ENCODE results near the gene CLIC4. TPM values are rescaled to one million over a fixed set of nuclear protein-coding genes. Genes with fewer than 3 reads are reported as not detected.

The CLIC4 gene
- total and polyA plus RNA-seq, 10 of the 15 experiments (the other 5 are each of a cell fraction or from before 2014, with no cell fraction given) = 20.4 to 107 (median 69.6) TPM

DNA sequence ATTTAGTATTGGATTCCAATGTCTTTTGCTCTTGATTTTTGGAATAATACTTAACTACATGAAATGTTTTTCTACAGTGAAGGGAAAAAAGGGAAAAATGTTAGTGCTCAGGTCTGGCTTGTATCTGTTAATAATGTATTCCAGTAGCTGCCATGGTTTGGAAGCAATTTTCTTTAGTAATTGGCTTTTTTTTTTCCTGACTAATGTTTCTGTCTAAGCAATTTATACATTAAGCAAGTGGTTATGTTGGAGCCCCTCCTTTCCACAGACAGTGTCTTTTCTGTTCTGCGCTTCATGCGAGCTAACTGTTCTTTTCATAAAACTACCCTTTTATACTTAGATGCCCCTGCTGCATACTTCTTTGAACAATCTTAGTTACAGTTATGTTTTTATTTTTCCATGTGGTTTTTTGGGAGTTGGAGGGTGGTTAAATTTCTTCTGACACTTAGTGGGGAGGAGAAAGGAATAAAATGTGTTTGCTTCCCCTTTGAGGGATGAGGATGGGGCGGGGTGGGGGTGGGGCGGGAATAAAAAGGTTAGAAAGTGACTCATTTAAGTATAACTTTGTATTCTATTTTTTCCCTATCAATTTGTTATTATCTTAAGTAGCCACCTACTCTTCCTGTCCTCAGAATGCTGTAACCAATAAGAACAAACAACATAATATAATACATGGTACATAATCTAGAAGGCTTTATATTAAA, 83.1 kb downstream of the CLIC4 start (continued):
- TF ChIP-seq ZZZ3 (IDR thresholded peaks at IDR 0.05; ENCODE audit: control insufficient read depth, insufficient read length, low read depth) = no peak
- TF ChIP-seq MEF2A (IDR thresholded peaks at IDR 0.05; ENCODE audit: insufficient read depth, low read depth, low read length) = no peak
- no peak for TF ChIP-seq ZNF24 (IDR thresholded peaks at IDR 0.05)
- no peak for TF ChIP-seq NBN (IDR thresholded peaks at IDR 0.05)

DNA sequence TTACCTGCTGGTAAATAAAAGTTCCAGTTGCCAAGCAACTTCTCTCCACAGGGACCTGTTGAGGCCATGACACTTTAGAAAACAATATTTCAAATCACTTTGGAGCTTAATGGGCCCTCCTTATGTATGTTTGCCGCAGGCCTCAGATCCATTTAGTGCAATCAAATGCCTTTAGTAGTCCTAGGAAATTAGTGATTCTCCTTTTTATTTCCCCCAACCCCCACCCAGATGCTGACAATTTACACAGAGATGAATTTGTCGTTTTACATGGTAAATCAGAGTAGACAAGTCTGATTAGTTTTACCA, 83.6 kb downstream of the CLIC4 start:
- no peak for DNase-seq (ENCODE audit: low read depth, low spot score)
- intact Hi-C loops (cut with micrococcal nuclease; ENCODE audit: unreplicated experiment) = no loop called here
- POLR2A ChIA-PET = interaction anchor here (0.5 to 1.2 kb wide), 5 partner anchors 44 to 140 kb away, joined by 3 to 5 read pairs (median 4); partner anchors contain the start of gene CLIC4
- peaks cover 4% of the 10 kb centered on the region for H3K79me2 ChIP-seq (ENCODE audit: control insufficient read depth, insufficient read depth, low read length)
- no peak for ATAC-seq
- no TSS peak for BruUV-seq (replicated peaks)
- no peak overlapping the region for H3K4me2 ChIP-seq (ENCODE audit: control insufficient read depth, insufficient read depth)
- CTCF ChIA-PET = interaction anchor here (0.9 to 16.2 kb wide), 7 partner anchors 27 to 138 kb away, joined by 3 to 655 read pairs (median 12); partner anchors contain the start of gene CLIC4
- H4K20me1 ChIP-seq (ENCODE audit: control insufficient read depth, insufficient read depth) = no peaks in the 10 kb centered on the region
- WGBS (ENCODE audit: insufficient coverage, insufficient replicate concordance, low lambda C conversion rate, missing lambda C conversion rate) = 49% methylated on average over 2 of the region's 2 CpGs
- in situ Hi-C loops (cut with MboI) = no loop called here
- no peak overlapping the region for H2AFZ ChIP-seq (ENCODE audit: control insufficient read depth, low read depth, low read length)
- RAD21 ChIA-PET (ENCODE audit: unreplicated experiment) = interaction anchor here (2.1 to 10.7 kb wide), 3 partner anchors 12 to 139 kb away, joined by 5 to 377 read pairs (median 120); partner anchors contain the start of gene CLIC4
- no peak overlapping the region for H3K27ac ChIP-seq (ENCODE audit: control insufficient read depth, insufficient read depth)
- peaks cover 0 to 5% of the 10 kb centered on the region in 2 experiments; a peak in 2 of 4 replicates for H3K36me3 ChIP-seq (ENCODE audit: control insufficient read depth in 2 of 2, insufficient read depth in 2 of 2, low read length in 1 of 2)
- no peak for FAIRE-seq
- peaks cover 3% of the 10 kb centered on the region; the same call in 1 of the 2 replicates for H3K4me1 ChIP-seq (ENCODE audit: control insufficient read depth, insufficient read depth, low read length)
- H3K9ac ChIP-seq (ENCODE audit: control insufficient read depth, insufficient read depth, low read length) = no peak overlapping the region
- SMC1A ChIA-PET (ENCODE audit: uncharacterized antibody, unreplicated experiment) = interaction anchor here (0.6 to 10.5 kb wide), 12 partner anchors 7 to 437 kb away, joined by 3 to 412 read pairs (median 8); partner anchors contain the start of genes CLIC4 and SRRM1
- H3K4me3 ChIP-seq = no peak overlapping the region
- no peaks in the 10 kb centered on the region for H3K27me3 ChIP-seq (replicated peaks in 1 of 2; ENCODE audit: control insufficient read depth in 2 of 2, insufficient read depth in 2 of 2, low read length in 1 of 2)
- no peaks in the 10 kb centered on the region for H3K9me3 ChIP-seq (replicated peaks; ENCODE audit: control insufficient read depth, insufficient read depth, low read length)
- TF ChIP-seq CTCF (IDR thresholded peaks at IDR 0.05 in 2 of 3, conservative IDR thresholded peaks at IDR 0.05 in 1 of 3; ENCODE audit: control insufficient read depth in 2 of 3, extremely low read depth in 1 of 3, insufficient read depth in 1 of 3, low read depth in 3 of 3, low read length in 3 of 3) = no peak
- no peak for TF ChIP-seq BCLAF1 (IDR thresholded peaks at IDR 0.05)
- TF ChIP-seq MYB (IDR thresholded peaks at IDR 0.05; ENCODE audit: borderline replicate concordance, low read depth, low read length) = no peak
- no peak for TF ChIP-seq FOXM1 (IDR thresholded peaks at IDR 0.05; ENCODE audit: low read depth, low read length)
- TF ChIP-seq MTA2 (IDR thresholded peaks at IDR 0.05; ENCODE audit: low read depth) = no peak
- TF ChIP-seq SMAD1 (IDR thresholded peaks at IDR 0.05; ENCODE audit: low read depth, partially characterized antibody) = no peak
- TF ChIP-seq, protein P1, sequence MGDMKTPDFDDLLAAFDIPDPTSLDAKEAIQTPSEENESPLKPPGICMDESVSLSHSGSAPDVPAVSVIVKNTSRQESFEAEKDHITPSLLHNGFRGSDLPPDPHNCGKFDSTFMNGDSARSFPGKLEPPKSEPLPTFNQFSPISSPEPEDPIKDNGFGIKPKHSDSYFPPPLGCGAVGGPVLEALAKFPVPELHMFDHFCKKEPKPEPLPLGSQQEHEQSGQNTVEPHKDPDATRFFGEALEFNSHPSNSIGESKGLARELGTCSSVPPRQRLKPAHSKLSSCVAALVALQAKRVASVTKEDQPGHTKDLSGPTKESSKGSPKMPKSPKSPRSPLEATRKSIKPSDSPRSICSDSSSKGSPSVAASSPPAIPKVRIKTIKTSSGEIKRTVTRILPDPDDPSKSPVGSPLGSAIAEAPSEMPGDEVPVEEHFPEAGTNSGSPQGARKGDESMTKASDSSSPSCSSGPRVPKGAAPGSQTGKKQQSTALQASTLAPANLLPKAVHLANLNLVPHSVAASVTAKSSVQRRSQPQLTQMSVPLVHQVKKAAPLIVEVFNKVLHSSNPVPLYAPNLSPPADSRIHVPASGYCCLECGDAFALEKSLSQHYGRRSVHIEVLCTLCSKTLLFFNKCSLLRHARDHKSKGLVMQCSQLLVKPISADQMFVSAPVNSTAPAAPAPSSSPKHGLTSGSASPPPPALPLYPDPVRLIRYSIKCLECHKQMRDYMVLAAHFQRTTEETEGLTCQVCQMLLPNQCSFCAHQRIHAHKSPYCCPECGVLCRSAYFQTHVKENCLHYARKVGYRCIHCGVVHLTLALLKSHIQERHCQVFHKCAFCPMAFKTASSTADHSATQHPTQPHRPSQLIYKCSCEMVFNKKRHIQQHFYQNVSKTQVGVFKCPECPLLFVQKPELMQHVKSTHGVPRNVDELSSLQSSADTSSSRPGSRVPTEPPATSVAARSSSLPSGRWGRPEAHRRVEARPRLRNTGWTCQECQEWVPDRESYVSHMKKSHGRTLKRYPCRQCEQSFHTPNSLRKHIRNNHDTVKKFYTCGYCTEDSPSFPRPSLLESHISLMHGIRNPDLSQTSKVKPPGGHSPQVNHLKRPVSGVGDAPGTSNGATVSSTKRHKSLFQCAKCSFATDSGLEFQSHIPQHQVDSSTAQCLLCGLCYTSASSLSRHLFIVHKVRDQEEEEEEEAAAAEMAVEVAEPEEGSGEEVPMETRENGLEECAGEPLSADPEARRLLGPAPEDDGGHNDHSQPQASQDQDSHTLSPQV (IDR thresholded peaks at IDR 0.05) = no peak
- TF ChIP-seq ZNF622 (IDR thresholded peaks at IDR 0.05) = no peak
- no peak for TF ChIP-seq YY1 (IDR thresholded peaks at IDR 0.05; ENCODE audit: low read depth, low read length)
